HCT116 (cell line): ENCODE measurements around the gene TMEM132C.

ENCODE experiments used
- CEBPB ChIP-seq: IDR thresholded peaks from 2 replicates; pipeline ENCODE4 v1.6.1; 2012; ENCODE audit warnings: low read depth
- CTCF ChIP-seq, 3 experiments: fragments of 200-600 bp in 1 of 3; sonication (generic) in 1 of 3; IDR thresholded peaks in 2 of 3; conservative IDR thresholded peaks in 1 of 3; 2 replicates each; pipeline ENCODE4 v1.5.1; 2012 to 2017; ENCODE audit warnings: low read depth in 2 of 3, low read length in 2 of 3, antibody characterized with exemption in 1 of 3, borderline replicate concordance in 1 of 3, control low read depth in 1 of 3, mild to moderate bottlenecking in 1 of 3, mixed read lengths in 1 of 3, mixed run types in 1 of 3, moderate library complexity in 1 of 3; ENCODE audit not compliant: insufficient read depth in 1 of 3
- POLR2A ChIP-seq: IDR thresholded peaks from 2 replicates; pipeline ENCODE4 v1.7.0; 2011; ENCODE audit warnings: borderline replicate concordance; ENCODE audit not compliant: insufficient read depth, insufficient read length; ENCODE audit errors: extremely low read depth
- POLR2AphosphoS5 ChIP-seq: IDR thresholded peaks from 2 replicates; pipeline ENCODE4 v1.6.1; 2011; ENCODE audit warnings: mild to moderate bottlenecking, low read depth, low read length, moderate library complexity
- RAD21 ChIP-seq: IDR thresholded peaks from 2 replicates; pipeline ENCODE4 v1.6.1; 2012; ENCODE audit warnings: low read depth, mild to moderate bottlenecking
- REST ChIP-seq: IDR thresholded peaks from 2 replicates; pipeline ENCODE4 v1.6.1; 2012; ENCODE audit warnings: low read depth

DNA sequence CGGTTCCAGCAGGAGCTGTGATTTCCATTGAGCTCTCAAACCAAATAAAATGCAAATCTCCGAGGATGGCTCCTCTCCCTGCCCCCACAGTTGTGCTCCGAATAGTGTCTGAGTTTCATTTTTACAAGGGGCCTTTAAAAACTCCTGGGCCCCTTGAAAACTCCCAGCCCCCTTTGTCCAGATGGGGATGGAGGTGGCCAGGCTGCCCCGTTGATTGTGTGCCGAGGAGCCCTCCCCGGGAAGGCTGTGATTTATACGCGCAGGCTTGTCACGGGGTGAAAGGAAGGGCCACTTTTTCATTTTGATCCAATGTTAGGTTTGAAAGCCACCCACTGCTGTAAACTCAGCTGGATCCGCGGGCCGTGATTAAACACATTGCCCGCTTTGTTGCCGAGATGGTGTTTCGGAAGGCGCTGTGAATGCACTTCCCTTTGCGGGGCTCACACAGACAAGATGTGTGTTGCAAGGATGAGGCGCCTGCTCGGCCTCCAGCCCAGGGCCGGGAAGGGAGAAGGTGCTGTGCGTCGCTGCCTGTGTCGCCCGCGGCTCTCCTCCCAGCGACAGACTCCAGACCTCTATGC is 98.8 kb downstream of the TMEM132C start:
- TF ChIP-seq CTCF (IDR thresholded peaks at IDR 0.05 in 2 of 3, conservative IDR thresholded peaks at IDR 0.05 in 1 of 3; ENCODE audit: borderline replicate concordance in 1 of 3, insufficient read depth in 1 of 3, low read depth in 2 of 3, low read length in 2 of 3) (no peak), RAD21 (no peak), POLR2AphosphoS5 (no peak), REST (no peak), CEBPB (no peak), POLR2A (no peak)
